HUES64 (cell line): Measurements from ENCODE around the gene SNX15. TPM values are rescaled to one million over a fixed set of nuclear protein-coding genes. Genes with fewer than 3 reads are reported as not detected.
"Not testable (repeated sequence)": the region's sequence is repeated elsewhere in the genome, so short reads cannot be mapped to it uniquely, and the experiment has no call there.

ENCODE experiments used
- H3K27ac ChIP-seq: 2 replicates; pipeline ENCODE4 v1.7.0; 2013; ENCODE audit warnings: low read depth, low read length, inconsistent platforms
- H3K27me3 ChIP-seq: 2 replicates; pipeline ENCODE4 v1.6.1; 2013; ENCODE audit warnings: mild to moderate bottlenecking, low read length; ENCODE audit not compliant: insufficient read depth
- H3K36me3 ChIP-seq: 2 replicates; pipeline ENCODE4 v1.6.1; 2013; ENCODE audit warnings: mild to moderate bottlenecking, low read length; ENCODE audit not compliant: insufficient read depth
- H3K4me1 ChIP-seq: 2 replicates; pipeline ENCODE4 v1.6.1; 2013; ENCODE audit warnings: mild to moderate bottlenecking, low read length, moderate library complexity; ENCODE audit not compliant: insufficient read depth
- H3K4me3 ChIP-seq: 2 replicates; pipeline ENCODE4 v1.5.1; 2013; ENCODE audit warnings: mild to moderate bottlenecking, low read length, moderate library complexity
- H3K9ac ChIP-seq: 2 replicates; pipeline ENCODE4 v1.6.1; 2013; ENCODE audit warnings: mild to moderate bottlenecking, low read depth, low read length
- H3K9me3 ChIP-seq: 2 replicates; pipeline ENCODE4 v1.6.1; 2013; ENCODE audit warnings: low read depth, low read length; ENCODE audit not compliant: insufficient read depth
- WGBS: fragments of 150-250, 120-280 bp; methylation state at CpG from one replicate; pipeline ENCODE4 v1.1.7; 2013; ENCODE audit warnings: missing lambda C conversion rate; 5-methylcytosine and 5-hydroxymethylcytosine counted together
- polyA plus RNA-seq, 2 experiments: library from polyadenylated mRNA; stranded (reverse); fragments of 50-300 nt; gene quantifications; one replicate each; pipeline ENCODE4 v1.2.3, GENCODE V29; 2013

SNX15 gene, protein sequence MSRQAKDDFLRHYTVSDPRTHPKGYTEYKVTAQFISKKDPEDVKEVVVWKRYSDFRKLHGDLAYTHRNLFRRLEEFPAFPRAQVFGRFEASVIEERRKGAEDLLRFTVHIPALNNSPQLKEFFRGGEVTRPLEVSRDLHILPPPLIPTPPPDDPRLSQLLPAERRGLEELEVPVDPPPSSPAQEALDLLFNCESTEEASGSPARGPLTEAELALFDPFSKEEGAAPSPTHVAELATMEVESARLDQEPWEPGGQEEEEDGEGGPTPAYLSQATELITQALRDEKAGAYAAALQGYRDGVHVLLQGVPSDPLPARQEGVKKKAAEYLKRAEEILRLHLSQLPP
- 15.4 TPM for polyA plus RNA-seq (2013, experiment 1 of 2)
- 14.0 TPM for polyA plus RNA-seq (2013, experiment 2 of 2)

- Histone ChIP-seq H3K4me1 (peaks cover 3% of the 10 kb centered on the region; the same call in 1 of the 2 replicates), H3K27ac (peak within 1 kb of the TSS; percentile 62), H3K27me3 (no peaks in the 10 kb centered on the region), H3K9me3 (no peaks in the 10 kb centered on the region), H3K9ac (peak within 1 kb of the TSS; percentile 70), H3K4me3 (peak within 1 kb of the TSS; percentile 69), H3K36me3 (no peaks in the 10 kb centered on the region)
- WGBS = 1% methylated on average over 49 of the region's 51 CpGs
These were observed at the start of gene SNX15 for GRCh38 chr11:65027213-65028067. Gene SNX15, plus strand, starts transcription at chr11:65027439. Its CDS starts 99 bp downstream, at chr11:65027538.

DNA sequence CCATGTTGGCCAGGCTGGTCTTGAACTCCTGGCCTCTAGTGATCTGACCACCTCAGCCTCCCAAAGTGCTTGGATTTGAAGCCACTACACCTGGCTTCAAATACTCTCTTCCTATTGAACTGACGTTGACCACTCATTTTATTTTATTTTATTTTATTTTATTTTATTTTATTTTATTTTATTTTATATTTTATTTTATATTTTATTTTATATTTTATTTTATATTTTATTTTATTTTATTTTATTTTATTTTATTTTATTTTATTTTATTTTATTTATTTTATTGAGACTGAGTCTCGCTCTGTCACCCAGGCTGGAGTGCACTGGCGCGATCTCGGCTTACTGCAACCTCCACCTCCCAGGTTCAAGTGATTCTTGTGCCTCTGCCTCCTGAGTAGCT lies 43.9 kb upstream of the SNX15 start:
- not testable (repeated sequence) for H3K36me3 ChIP-seq, H3K9me3 ChIP-seq, H3K4me3 ChIP-seq, H3K4me1 ChIP-seq, H3K27me3 ChIP-seq, H3K9ac ChIP-seq, H3K27ac ChIP-seq
- 82% methylated on average over 4 of the region's 5 CpGs for WGBS

DNA sequence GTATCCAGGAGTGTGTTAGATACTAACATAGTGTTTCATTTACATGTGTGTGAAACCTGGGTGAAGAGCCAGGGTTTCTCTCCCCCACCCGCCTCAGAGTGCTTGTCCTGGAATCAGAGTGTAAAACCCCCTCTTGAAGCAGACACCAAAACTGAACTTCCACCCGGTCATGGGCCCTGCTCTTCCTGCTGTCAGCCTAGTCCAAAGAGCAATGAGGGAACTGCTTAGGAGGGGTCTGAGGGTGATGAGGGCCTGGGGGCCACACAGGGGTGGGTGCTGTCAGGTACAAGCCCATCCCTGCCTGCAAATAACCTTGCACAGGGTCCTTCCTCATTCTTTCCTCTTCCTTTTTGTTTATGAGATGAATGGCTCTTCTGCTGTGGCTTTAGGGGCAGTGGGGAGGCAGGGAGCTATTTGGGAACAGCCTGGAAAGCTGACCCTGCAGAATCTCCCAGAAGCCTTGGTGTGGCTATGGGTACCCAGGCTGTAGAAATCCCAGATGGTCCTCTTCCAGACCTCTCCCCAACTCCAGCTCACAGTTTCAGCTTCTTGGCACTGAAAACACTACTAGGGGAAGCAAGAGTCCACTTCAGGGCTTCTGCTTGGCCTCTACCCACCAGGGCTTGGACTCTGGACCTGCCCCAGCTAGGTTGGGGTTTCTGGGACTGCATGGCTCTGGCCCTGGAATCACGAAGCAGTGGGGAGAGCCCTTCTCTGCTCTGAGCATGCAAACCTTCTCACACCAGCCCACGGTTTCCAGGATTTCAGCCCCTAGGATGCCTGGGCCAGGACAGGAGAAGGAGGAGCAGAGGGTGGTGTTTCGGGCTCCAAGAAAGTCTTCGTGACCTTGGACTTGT lies 39.0 kb upstream of the SNX15 start:
- Histone ChIP-seq H3K4me1 (no peaks in the 10 kb centered on the region), H3K27ac (no peak overlapping the region), H3K27me3 (no peaks in the 10 kb centered on the region), H3K4me3 (no peak overlapping the region), H3K9ac (no peak overlapping the region), H3K36me3 (no peaks in the 10 kb centered on the region), H3K9me3 (no peaks in the 10 kb centered on the region)
- 84% methylated on average over 6 of the region's 6 CpGs for WGBS

DNA sequence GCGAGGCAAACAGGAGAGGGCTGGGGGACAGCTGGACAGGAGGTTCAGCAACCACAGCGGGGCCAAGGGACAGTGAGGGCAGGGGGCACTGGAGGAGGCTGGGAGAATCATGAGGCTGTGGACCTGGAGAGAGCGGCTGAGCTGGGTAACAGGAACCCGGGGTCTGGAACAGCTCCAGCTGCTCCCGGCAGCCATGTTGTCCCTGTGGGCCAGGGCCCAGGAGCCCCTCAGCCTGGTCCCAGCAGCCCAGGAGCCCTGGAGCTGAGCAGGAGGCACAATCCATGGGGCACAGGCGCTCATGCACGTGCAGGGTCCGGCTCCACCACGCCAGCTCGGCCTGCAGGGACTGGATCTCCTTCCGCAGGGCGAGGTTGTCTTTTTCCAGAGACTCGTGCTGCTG lies 37.8 kb upstream of the SNX15 start:
- H3K27me3 ChIP-seq = no peaks in the 10 kb centered on the region
- H3K36me3 ChIP-seq = no peaks in the 10 kb centered on the region
- H3K4me3 ChIP-seq = no peak overlapping the region
- H3K4me1 ChIP-seq = no peaks in the 10 kb centered on the region
- 91% methylated on average over 13 of the region's 13 CpGs for WGBS
- no peak overlapping the region for H3K27ac ChIP-seq
- no peak overlapping the region for H3K9ac ChIP-seq
- no peaks in the 10 kb centered on the region for H3K9me3 ChIP-seq

GRCh38 chr11:64990222-64990923 lies 36.9 kb upstream of the SNX15 start:
- Histone ChIP-seq H3K4me3 (no peak overlapping the region), H3K27me3 (no peaks in the 10 kb centered on the region), H3K9me3 (no peaks in the 10 kb centered on the region), H3K9ac (no peak overlapping the region), H3K27ac (no peak overlapping the region), H3K36me3 (no peaks in the 10 kb centered on the region), H3K4me1 (no peaks in the 10 kb centered on the region)
- 81% methylated on average over 14 of the region's 15 CpGs for WGBS

- H3K9me3 ChIP-seq = no peaks in the 10 kb centered on the region
- no peak overlapping the region for H3K4me3 ChIP-seq
- no peak overlapping the region for H3K9ac ChIP-seq
- H3K27ac ChIP-seq = no peak overlapping the region
- no peaks in the 10 kb centered on the region for H3K36me3 ChIP-seq
- H3K27me3 ChIP-seq = no peaks in the 10 kb centered on the region
- peaks cover 4% of the 10 kb centered on the region; the same call in 1 of the 2 replicates for H3K4me1 ChIP-seq
- 92% methylated on average over 7 of the region's 7 CpGs for WGBS
These were observed 32.9 kb upstream of the SNX15 start for GRCh38 chr11:64994318-64994717.

GRCh38 chr11:64996327-64996709 lies 30.9 kb upstream of the SNX15 start:
- H3K4me3 ChIP-seq = peak overlapping the region; percentile 19; the same call in 1 of the 2 replicates
- H3K4me1 ChIP-seq = peaks cover 4% of the 10 kb centered on the region; the same call in 1 of the 2 replicates
- H3K27ac ChIP-seq = no peak overlapping the region
- no peaks in the 10 kb centered on the region for H3K9me3 ChIP-seq
- no peaks in the 10 kb centered on the region for H3K27me3 ChIP-seq
- WGBS = 85% methylated on average over 11 of the region's 11 CpGs
- no peaks in the 10 kb centered on the region for H3K36me3 ChIP-seq
- H3K9ac ChIP-seq = peak overlapping the region; percentile 32; the same call in 1 of the 2 replicates

- Histone ChIP-seq H3K27ac (peak within 1 kb of the TSS; percentile 43; the same call in 1 of the 2 replicates), H3K4me3 (peak within 1 kb of the TSS; percentile 19; the same call in 1 of the 2 replicates), H3K9ac (peak within 1 kb of the TSS; percentile 32; the same call in 1 of the 2 replicates), H3K36me3 (no peaks in the 10 kb centered on the region), H3K9me3 (no peaks in the 10 kb centered on the region), H3K27me3 (no peaks in the 10 kb centered on the region), H3K4me1 (peaks cover 4% of the 10 kb centered on the region; the same call in 1 of the 2 replicates)
- 34% methylated on average over 9 of the region's 9 CpGs for WGBS
These were observed 30.4 kb upstream of the SNX15 start, which contains the start of gene BATF2 for GRCh38 chr11:64996710-64997380. Gene BATF2, minus strand, starts transcription at chr11:64996971. Its CDS starts 57 bp downstream, at chr11:64996914.

- peaks cover 4% of the 10 kb centered on the region; the same call in 1 of the 2 replicates for H3K4me1 ChIP-seq
- no peak overlapping the region for H3K4me3 ChIP-seq
- no peaks in the 10 kb centered on the region for H3K27me3 ChIP-seq
- H3K9me3 ChIP-seq = no peaks in the 10 kb centered on the region
- H3K9ac ChIP-seq = no peak overlapping the region
- no peak overlapping the region for H3K27ac ChIP-seq
- 75% methylated on average over 1 of the region's 1 CpG for WGBS
- H3K36me3 ChIP-seq = no peaks in the 10 kb centered on the region
These were observed 29.1 kb upstream of the SNX15 start for GRCh38 chr11:64998141-64998540.
